22Rv1 (cell line): ENCODE data around the gene AUTS2.

ENCODE experiments used
- ZFX ChIP-seq: fragments of 450-650 bp; IDR thresholded peaks from 2 replicates; pipeline ENCODE4 v1.6.1; 2017; ENCODE audit warnings: antibody characterized with exemption, borderline replicate concordance
- TF ChIP-seq, protein P1 (sequence below): fragments of 450-650 bp; IDR thresholded peaks from 2 replicates; pipeline ENCODE4 v1.5.1; 2017; ENCODE audit warnings: mild to moderate bottlenecking

DNA sequence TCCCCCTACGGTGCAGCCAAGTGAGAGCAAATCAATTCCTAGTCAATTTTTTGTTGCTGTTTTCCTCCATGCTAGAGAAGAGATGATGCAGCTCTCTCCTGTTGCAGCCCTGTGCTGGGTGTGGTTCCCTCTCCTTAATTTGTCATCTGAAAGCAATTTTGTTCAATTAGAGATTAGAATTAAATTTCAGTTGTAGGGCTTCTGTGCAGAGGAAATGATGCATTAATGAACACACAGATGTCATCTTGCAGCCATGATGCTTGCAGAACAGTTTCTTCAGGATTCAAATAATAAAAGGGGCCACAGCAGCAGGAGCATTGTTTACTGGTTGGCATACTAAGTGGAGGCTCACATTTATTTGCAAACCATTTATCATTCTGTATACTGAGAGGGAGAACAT lies 266.0 kb downstream of the AUTS2 start:
- no peak for TF ChIP-seq ZFX
- TF ChIP-seq, protein P1, sequence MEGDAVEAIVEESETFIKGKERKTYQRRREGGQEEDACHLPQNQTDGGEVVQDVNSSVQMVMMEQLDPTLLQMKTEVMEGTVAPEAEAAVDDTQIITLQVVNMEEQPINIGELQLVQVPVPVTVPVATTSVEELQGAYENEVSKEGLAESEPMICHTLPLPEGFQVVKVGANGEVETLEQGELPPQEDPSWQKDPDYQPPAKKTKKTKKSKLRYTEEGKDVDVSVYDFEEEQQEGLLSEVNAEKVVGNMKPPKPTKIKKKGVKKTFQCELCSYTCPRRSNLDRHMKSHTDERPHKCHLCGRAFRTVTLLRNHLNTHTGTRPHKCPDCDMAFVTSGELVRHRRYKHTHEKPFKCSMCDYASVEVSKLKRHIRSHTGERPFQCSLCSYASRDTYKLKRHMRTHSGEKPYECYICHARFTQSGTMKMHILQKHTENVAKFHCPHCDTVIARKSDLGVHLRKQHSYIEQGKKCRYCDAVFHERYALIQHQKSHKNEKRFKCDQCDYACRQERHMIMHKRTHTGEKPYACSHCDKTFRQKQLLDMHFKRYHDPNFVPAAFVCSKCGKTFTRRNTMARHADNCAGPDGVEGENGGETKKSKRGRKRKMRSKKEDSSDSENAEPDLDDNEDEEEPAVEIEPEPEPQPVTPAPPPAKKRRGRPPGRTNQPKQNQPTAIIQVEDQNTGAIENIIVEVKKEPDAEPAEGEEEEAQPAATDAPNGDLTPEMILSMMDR, result no peak
